Loucy (cell line): ENCODE measurements around the gene ALDH4A1.

ENCODE experiments used
- H2AFZ ChIP-seq: fragments of 200-600 bp; sonication (generic); 2 replicates; pipeline ENCODE4 v1.6.0; 2016; ENCODE audit warnings: antibody characterized with exemption, mild to moderate bottlenecking, low read length, moderate library complexity
- H3F3A ChIP-seq: fragments of 200-600 bp; 2 replicates; pipeline ENCODE4 v1.6.0; 2016; ENCODE audit warnings: antibody characterized with exemption, low read depth, mild to moderate bottlenecking
- H3K27me3 ChIP-seq: fragments of 200-600 bp; sonication (generic); 2 replicates; pipeline ENCODE4 v1.6.1; 2014; ENCODE audit warnings: low read length, mild to moderate bottlenecking; ENCODE audit not compliant: insufficient read depth, poor library complexity, severe bottlenecking
- H3K36me3 ChIP-seq: fragments of 200-600 bp; sonication (generic); 2 replicates; pipeline ENCODE4 v1.6.1; 2016; ENCODE audit warnings: low read length; ENCODE audit not compliant: insufficient read depth
- H3K4me1 ChIP-seq: fragments of 200-600 bp; sonication (generic); 2 replicates; pipeline ENCODE4 v1.5.1; 2014; ENCODE audit warnings: low read length, mild to moderate bottlenecking; ENCODE audit not compliant: insufficient read depth, poor library complexity, severe bottlenecking
- H3K4me2 ChIP-seq: fragments of 200-600 bp; sonication (generic); 2 replicates; pipeline ENCODE4 v1.6.0; 2014; ENCODE audit warnings: antibody characterized with exemption, low read length, low read depth, mild to moderate bottlenecking; ENCODE audit not compliant: poor library complexity, severe bottlenecking
- H3K4me3 ChIP-seq: fragments of 200-600 bp; sonication (generic); 2 replicates; pipeline ENCODE4 v1.5.1; 2014; ENCODE audit warnings: low read length, mild to moderate bottlenecking, mixed read lengths; ENCODE audit not compliant: poor library complexity, severe bottlenecking
- H3K79me2 ChIP-seq: fragments of 200-600 bp; sonication (generic); 2 replicates; pipeline ENCODE4 v1.6.1; 2014; ENCODE audit warnings: low read length; ENCODE audit not compliant: insufficient read depth
- H3K9ac ChIP-seq: fragments of 200-600 bp; sonication (generic); 2 replicates; pipeline ENCODE4 v1.6.0; 2014; ENCODE audit warnings: mild to moderate bottlenecking, low read depth, low read length, moderate library complexity; ENCODE audit not compliant: poor library complexity, severe bottlenecking
- H3K9me2 ChIP-seq: fragments of 200-600 bp; sonication (generic); replicated peaks from 2 replicates; pipeline ENCODE4 v1.6.1; 2016; ENCODE audit warnings: low read depth, low read length, mixed read lengths
- H3K9me3 ChIP-seq: fragments of 200-600 bp; sonication (generic); 2 replicates; pipeline ENCODE4 v1.6.1; 2014; ENCODE audit warnings: mild to moderate bottlenecking, antibody characterized with exemption, low read length, low read depth; ENCODE audit not compliant: insufficient read depth
- H4K20me1 ChIP-seq: fragments of 200-600 bp; sonication (generic); 2 replicates; pipeline ENCODE4 v1.6.0; 2014; ENCODE audit warnings: antibody characterized with exemption, low read length, mild to moderate bottlenecking; ENCODE audit not compliant: insufficient read depth, poor library complexity, severe bottlenecking
- EZH2phosphoT487 ChIP-seq: fragments of 200-600 bp; IDR thresholded peaks from 2 replicates; pipeline ENCODE4 v1.6.1; 2018; ENCODE audit warnings: antibody characterized with exemption, mild to moderate bottlenecking, moderate library complexity, borderline replicate concordance
- TF ChIP-seq, protein P1 (sequence below): fragments of 200-600 bp; sonication (generic); conservative IDR thresholded peaks from 2 replicates; pipeline ENCODE4 v1.5.1; 2014; ENCODE audit warnings: mild to moderate bottlenecking, antibody characterized with exemption, low read length

The ALDH4A1 gene

GRCh38 chr1:18891426-18891780 is 11.0 kb downstream of the ALDH4A1 start:
- TF ChIP-seq EZH2phosphoT487 = no peak
- TF ChIP-seq, protein P1, sequence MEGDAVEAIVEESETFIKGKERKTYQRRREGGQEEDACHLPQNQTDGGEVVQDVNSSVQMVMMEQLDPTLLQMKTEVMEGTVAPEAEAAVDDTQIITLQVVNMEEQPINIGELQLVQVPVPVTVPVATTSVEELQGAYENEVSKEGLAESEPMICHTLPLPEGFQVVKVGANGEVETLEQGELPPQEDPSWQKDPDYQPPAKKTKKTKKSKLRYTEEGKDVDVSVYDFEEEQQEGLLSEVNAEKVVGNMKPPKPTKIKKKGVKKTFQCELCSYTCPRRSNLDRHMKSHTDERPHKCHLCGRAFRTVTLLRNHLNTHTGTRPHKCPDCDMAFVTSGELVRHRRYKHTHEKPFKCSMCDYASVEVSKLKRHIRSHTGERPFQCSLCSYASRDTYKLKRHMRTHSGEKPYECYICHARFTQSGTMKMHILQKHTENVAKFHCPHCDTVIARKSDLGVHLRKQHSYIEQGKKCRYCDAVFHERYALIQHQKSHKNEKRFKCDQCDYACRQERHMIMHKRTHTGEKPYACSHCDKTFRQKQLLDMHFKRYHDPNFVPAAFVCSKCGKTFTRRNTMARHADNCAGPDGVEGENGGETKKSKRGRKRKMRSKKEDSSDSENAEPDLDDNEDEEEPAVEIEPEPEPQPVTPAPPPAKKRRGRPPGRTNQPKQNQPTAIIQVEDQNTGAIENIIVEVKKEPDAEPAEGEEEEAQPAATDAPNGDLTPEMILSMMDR = no peak
- Histone ChIP-seq H3K4me2 (no peak overlapping the region), H3K9me2 (no peaks in the 10 kb centered on the region), H4K20me1 (no peaks in the 10 kb centered on the region), H3K9ac (no peak overlapping the region), H3K27me3 (no peaks in the 10 kb centered on the region), H3K36me3 (no peaks in the 10 kb centered on the region), H3K79me2 (no peaks in the 10 kb centered on the region), H2AFZ (no peak overlapping the region), H3K4me3 (no peak overlapping the region), H3K4me1 (no peaks in the 10 kb centered on the region), H3F3A (no peaks in the 10 kb centered on the region), H3K9me3 (no peaks in the 10 kb centered on the region)

DNA sequence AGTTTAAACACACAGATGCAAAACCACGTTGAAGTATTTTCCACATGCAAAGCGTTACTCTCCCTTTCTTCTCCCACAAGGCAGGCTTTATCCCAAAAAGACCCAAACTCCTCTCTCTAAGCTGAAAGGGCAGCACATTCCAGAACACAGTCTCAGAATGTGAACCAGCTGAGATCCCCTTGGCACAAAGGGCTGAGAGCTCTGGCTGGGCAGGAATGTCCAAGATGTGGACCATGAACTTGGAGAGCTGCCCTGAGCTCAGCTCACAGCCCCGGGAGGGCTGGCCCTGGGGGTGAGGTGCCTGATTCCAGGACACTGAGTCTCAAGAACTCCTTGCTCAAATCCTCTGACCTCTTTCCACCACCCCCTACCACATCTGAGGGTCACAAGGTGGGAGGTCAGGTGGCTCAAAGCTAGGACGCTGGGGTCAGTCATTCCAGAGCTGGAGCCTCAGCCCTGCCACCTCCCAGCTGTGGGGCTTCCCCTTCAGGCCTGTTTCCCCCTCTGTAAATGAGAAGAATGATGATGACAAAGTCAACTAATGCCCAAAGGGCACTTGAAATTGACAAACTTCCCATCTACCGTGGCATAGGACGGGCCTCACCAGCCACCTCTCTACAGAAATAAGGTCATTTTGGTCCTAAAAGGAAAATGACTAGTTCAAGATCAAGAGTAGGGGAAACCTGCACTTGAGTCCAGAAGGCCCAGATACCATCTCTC is 11.5 kb downstream of the ALDH4A1 start:
- Histone ChIP-seq H4K20me1 (no peaks in the 10 kb centered on the region), H3K4me3 (no peak overlapping the region), H3K9ac (no peak overlapping the region), H3F3A (no peaks in the 10 kb centered on the region), H3K4me2 (no peak overlapping the region), H3K36me3 (no peaks in the 10 kb centered on the region), H3K27me3 (no peaks in the 10 kb centered on the region), H2AFZ (no peak overlapping the region), H3K79me2 (no peaks in the 10 kb centered on the region), H3K9me2 (no peaks in the 10 kb centered on the region), H3K4me1 (no peaks in the 10 kb centered on the region), H3K9me3 (no peaks in the 10 kb centered on the region)
- no peak for TF ChIP-seq EZH2phosphoT487
- TF ChIP-seq, protein P1 = no peak

- Histone ChIP-seq H3K79me2 (no peaks in the 10 kb centered on the region), H3K36me3 (peaks cover 7% of the 10 kb centered on the region; the same call in 1 of the 2 replicates), H2AFZ (no peak overlapping the region), H3F3A (no peaks in the 10 kb centered on the region), H3K9me3 (no peaks in the 10 kb centered on the region), H3K4me2 (no peak overlapping the region), H3K4me1 (no peaks in the 10 kb centered on the region), H3K9ac (no peak overlapping the region), H3K9me2 (no peaks in the 10 kb centered on the region), H3K4me3 (no peak overlapping the region), H3K27me3 (no peaks in the 10 kb centered on the region), H4K20me1 (no peaks in the 10 kb centered on the region)
- TF ChIP-seq, protein P1 = no peak
- TF ChIP-seq EZH2phosphoT487 = no peak
Observed at GRCh38 chr1:18886003-18886335, 16.4 kb downstream of the ALDH4A1 start.
